MG63 (cell line): ENCODE data around the gene ZNF133. TPM values are rescaled to one million over a fixed set of nuclear protein-coding genes. Genes with fewer than 3 reads are reported as not detected.
"Not testable (repeated sequence)": the region's sequence is repeated elsewhere in the genome, so short reads cannot be mapped to it uniquely, and the experiment has no call there.

Experiments used
- DNase-seq: peaks from one replicate; pipeline ENCODE4 v3.0.0-alpha.2; 2020
- H3K27me3 ChIP-seq: fragments of 250-450 bp; sonication (Bioruptor Pico); 2 replicates; pipeline ENCODE4 v1.5.1; 2020; ENCODE audit warnings: mild to moderate bottlenecking, moderate library complexity
- H3K36me3 ChIP-seq: fragments of 250-450 bp; sonication (Bioruptor Pico); 2 replicates; pipeline ENCODE4 v1.5.1; 2020; ENCODE audit warnings: mild to moderate bottlenecking, moderate library complexity
- H3K4me3 ChIP-seq: fragments of 250-450 bp; sonication (Bioruptor Pico); 2 replicates; pipeline ENCODE4 v1.5.1; 2020; ENCODE audit warnings: mild to moderate bottlenecking, moderate library complexity
- H3K9me3 ChIP-seq: fragments of 250-450 bp; sonication (Bioruptor Pico); 2 replicates; pipeline ENCODE4 v1.5.1; 2020; ENCODE audit warnings: mild to moderate bottlenecking, moderate library complexity
- total RNA-seq: library from RNA; depleted of rRNA; stranded (reverse); fragments of >200 nt; shearing (Covaris generic); gene quantifications from 2 replicates; pipeline ENCODE4 v1.2.3, GENCODE V29; 2014; ENCODE audit warnings: low replicate concordance; rRNA removed

ZNF133 gene
- total RNA-seq, 1 experiment from 2014 or later: 3.7 TPM

DNA sequence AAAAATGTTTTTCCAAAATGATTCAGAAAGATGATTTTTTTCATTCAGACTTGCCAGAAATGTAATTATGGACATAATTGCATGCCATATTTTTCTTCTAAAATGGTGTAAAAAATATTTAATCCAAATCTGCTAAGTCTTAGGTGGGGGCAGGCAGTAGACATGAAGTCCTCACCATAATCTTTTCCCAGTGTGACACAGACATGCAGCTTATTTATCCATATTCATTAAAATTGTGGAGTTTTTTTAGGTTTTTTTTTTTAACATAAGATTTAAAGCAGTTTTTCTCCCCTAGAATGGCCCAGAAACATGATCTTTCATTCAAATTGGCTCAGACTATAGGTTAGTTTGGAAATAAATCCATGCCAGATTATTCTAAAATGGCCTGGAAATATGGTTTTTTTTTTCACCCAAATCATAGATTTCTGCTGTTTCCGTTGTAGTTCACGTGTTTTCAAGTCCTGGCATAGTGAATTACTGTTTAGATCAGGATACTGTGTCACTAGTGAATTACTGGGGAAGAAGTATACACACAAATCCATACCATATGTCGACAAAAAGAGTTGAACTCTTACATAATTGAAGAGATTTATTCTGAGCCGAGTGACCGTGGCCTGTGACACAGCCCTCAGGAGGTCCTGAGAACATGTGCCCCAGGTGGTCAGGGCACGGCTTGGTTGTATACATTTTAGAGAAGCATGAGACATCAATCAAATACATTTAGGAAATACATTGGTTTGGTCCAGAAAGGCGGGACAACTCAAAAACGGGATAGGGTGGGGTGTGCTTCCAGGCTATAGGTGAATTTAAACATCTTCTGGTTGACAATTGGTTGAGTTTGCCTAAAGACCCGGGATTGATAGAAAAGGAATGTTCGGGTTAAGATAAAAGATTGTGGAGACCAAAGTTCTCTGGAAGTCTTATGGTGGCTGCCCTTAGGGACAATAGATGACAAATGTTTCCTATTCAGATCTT lies 33.9 kb downstream of the ZNF133 start:
- Histone ChIP-seq H3K27me3 (no peaks in the 10 kb centered on the region), H3K4me3 (no peak overlapping the region), H3K36me3 (no peaks in the 10 kb centered on the region), H3K9me3 (no peaks in the 10 kb centered on the region)
- DNase-seq: no peak

DNA sequence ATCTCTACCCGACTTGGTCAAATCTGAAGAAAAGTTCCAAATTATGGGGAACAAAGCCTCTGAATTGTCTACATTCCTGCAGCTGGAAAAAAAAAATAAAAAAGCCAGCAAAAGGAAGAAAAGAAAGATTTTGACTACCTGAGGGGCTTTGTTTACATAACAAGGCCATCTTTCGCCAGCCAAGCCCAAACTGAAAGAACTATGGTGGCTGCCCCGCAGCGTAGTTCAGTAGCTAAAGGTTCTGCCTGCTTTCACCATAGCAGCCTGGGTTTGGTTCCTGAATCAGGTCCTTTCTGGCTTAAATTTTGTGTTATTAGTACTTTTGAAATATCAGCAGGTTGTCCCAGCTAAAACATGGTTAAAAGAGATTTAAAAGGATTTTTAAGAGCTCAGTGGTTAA lies 35.4 kb downstream of the ZNF133 start:
- H3K4me3 ChIP-seq: no peak overlapping the region
- H3K36me3 ChIP-seq: no peaks in the 10 kb centered on the region
- H3K9me3 ChIP-seq: no peaks in the 10 kb centered on the region
- no peaks in the 10 kb centered on the region for H3K27me3 ChIP-seq
- no peak for DNase-seq

GRCh38 chr20:18324596-18325089 lies 36.3 kb downstream of the ZNF133 start:
- Histone ChIP-seq H3K4me3 (no peak overlapping the region), H3K27me3 (no peaks in the 10 kb centered on the region), H3K36me3 (no peaks in the 10 kb centered on the region), H3K9me3 (no peaks in the 10 kb centered on the region)
- no peak for DNase-seq

DNA sequence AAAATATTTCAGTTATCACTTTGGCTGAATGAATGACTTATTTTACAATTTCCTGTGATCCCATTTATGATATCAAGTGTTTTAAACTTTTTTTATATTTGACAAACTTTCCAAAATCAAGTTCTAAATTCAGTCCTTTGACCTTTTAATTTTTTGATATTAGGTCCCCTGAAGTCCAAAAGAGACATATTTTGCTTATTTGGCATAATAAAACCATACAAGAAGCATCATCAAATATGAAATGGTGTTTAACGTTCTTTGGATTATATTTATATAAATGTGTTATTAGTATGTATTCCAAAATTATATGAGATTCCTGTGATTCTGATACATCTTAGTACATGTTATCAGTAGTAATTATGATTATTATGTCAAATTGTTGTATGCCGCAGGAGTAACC lies 38.7 kb downstream of the ZNF133 start:
- no peak for DNase-seq
- H3K9me3 ChIP-seq: no peaks in the 10 kb centered on the region; the same call in 1 of the 2 replicates
- H3K27me3 ChIP-seq: no peaks in the 10 kb centered on the region
- no peaks in the 10 kb centered on the region for H3K36me3 ChIP-seq
- no peak overlapping the region for H3K4me3 ChIP-seq

DNA sequence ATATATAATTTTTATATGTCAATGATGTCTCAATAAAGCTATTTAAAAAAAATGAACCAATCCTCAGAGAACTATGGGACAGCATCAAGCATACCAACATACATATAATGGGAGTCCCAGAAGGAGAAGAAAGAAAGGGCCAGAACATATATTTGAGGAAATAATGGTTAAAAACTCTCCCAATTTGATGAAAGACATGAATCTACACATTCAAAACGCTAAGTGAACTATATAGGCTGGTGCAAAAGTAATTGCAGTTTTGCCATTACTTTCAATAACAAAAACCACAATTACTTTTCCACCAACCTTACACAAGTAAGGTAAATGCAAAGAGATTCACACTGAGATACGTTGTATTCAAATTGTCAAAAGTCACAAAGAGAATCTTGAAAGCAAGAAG lies 43.4 kb downstream of the ZNF133 start:
- no peak for DNase-seq
- Histone ChIP-seq H3K27me3 (no peaks in the 10 kb centered on the region), H3K9me3 (no peaks in the 10 kb centered on the region; the same call in 1 of the 2 replicates), H3K4me3 (no peak overlapping the region), H3K36me3 (no peaks in the 10 kb centered on the region)

- not testable (repeated sequence) for H3K27me3 ChIP-seq, H3K9me3 ChIP-seq, H3K4me3 ChIP-seq, H3K36me3 ChIP-seq, DNase-seq
These were observed 61.4 kb downstream of the ZNF133 start for GRCh38 chr20:18349749-18350148.

GRCh38 chr20:18359854-18360253 lies 71.5 kb downstream of the ZNF133 start:
- Histone ChIP-seq H3K4me3 (no peak overlapping the region), H3K36me3 (no peaks in the 10 kb centered on the region), H3K27me3 (no peaks in the 10 kb centered on the region), H3K9me3 (no peaks in the 10 kb centered on the region)
- DNase-seq: no peak

GRCh38 chr20:18360635-18361034 lies 72.3 kb downstream of the ZNF133 start:
- DNase-seq: no peak
- no peaks in the 10 kb centered on the region for H3K9me3 ChIP-seq
- no peak overlapping the region for H3K4me3 ChIP-seq
- no peaks in the 10 kb centered on the region for H3K27me3 ChIP-seq
- no peaks in the 10 kb centered on the region for H3K36me3 ChIP-seq

- no peak overlapping the region for H3K4me3 ChIP-seq
- no peaks in the 10 kb centered on the region for H3K9me3 ChIP-seq
- no peaks in the 10 kb centered on the region for H3K36me3 ChIP-seq
- DNase-seq: no peak
- no peaks in the 10 kb centered on the region for H3K27me3 ChIP-seq
These were observed 73.4 kb downstream of the ZNF133 start for GRCh38 chr20:18361678-18362077.

- H3K36me3 ChIP-seq: no peaks in the 10 kb centered on the region
- H3K4me3 ChIP-seq: no peak overlapping the region
- no peaks in the 10 kb centered on the region for H3K9me3 ChIP-seq
- H3K27me3 ChIP-seq: no peaks in the 10 kb centered on the region
- DNase-seq: no peak
These were observed 74.6 kb downstream of the ZNF133 start for GRCh38 chr20:18362916-18363315.

DNA sequence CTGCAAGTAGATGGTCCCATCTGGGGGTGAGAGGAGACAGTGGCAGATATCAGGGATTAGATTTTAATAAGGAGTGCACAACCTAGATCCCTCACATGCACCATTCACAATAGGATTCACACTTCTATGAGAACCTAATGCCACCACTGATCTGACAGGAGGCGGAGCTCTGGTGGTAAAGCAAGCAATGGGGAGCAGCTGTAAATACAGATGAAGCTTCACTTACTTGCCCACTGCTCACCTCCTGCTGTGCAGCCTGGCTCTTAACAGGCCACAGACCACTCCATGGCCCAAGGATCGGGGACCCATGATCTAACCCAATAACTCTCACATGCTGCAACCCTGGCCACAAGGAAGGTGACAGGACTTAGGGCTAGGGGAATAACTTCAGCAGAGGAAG lies 75.4 kb downstream of the ZNF133 start:
- no peak overlapping the region for H3K4me3 ChIP-seq
- H3K36me3 ChIP-seq: no peaks in the 10 kb centered on the region
- H3K27me3 ChIP-seq: no peaks in the 10 kb centered on the region
- DNase-seq: no peak
- no peaks in the 10 kb centered on the region for H3K9me3 ChIP-seq

DNA sequence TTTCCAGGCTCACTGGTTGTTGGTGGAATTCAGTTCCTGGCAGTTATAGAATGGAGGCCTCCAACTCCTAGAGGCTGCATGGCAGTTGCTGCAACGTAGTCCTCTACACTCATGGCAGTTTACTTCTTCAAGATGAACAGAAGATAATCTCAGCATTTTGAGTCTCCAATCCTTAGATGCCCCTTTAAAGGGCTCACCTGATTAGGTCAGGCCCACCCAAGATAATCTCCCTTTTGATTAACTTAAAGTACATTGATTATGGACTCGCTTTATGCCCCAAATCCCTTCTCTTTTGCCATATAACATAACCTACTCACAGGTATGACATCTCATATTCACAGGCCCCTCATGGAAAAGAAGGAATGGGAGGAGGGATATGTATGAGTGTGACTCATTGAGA lies 76.4 kb downstream of the ZNF133 start:
- Histone ChIP-seq H3K36me3 (no peaks in the 10 kb centered on the region), H3K9me3 (no peaks in the 10 kb centered on the region), H3K27me3 (no peaks in the 10 kb centered on the region), H3K4me3 (no peak overlapping the region)
- no peak for DNase-seq

Other genes starting within 250 kb of the ZNF133 start
- not detected in 2 replicates for gene OVOL2, start 230.6 kb upstream of the ZNF133 start, total RNA-seq
- gene KAT14, start 150.7 kb upstream of the ZNF133 start, total RNA-seq: 9.9 and 13.1 TPM in 2 replicates
- 7.3 and 12.0 TPM in 2 replicates for gene PET117, start 150.7 kb upstream of the ZNF133 start, total RNA-seq
- gene DZANK1, start 178.5 kb downstream of the ZNF133 start, total RNA-seq: 0.10 and 0.40 TPM in 2 replicates
- 7.7 and 12.6 TPM in 2 replicates for gene POLR3F, start 178.9 kb downstream of the ZNF133 start, total RNA-seq
- gene RBBP9, start 208.7 kb downstream of the ZNF133 start, total RNA-seq: 13.2 and 19.5 TPM in 2 replicates
- 24.2 and 27.1 TPM in 2 replicates for gene SEC23B, start 219.4 kb downstream of the ZNF133 start, total RNA-seq